Measurements from ENCODE around the gene FXYD5. TPM values are rescaled to one million over a fixed set of nuclear protein-coding genes. Genes with fewer than 3 reads are reported as not detected.

FXYD5 gene
- total and polyA plus RNA-seq, 2 donors (not counting 1 experiment from before 2014, with no cell fraction given), result 310 to 390 TPM

DNA sequence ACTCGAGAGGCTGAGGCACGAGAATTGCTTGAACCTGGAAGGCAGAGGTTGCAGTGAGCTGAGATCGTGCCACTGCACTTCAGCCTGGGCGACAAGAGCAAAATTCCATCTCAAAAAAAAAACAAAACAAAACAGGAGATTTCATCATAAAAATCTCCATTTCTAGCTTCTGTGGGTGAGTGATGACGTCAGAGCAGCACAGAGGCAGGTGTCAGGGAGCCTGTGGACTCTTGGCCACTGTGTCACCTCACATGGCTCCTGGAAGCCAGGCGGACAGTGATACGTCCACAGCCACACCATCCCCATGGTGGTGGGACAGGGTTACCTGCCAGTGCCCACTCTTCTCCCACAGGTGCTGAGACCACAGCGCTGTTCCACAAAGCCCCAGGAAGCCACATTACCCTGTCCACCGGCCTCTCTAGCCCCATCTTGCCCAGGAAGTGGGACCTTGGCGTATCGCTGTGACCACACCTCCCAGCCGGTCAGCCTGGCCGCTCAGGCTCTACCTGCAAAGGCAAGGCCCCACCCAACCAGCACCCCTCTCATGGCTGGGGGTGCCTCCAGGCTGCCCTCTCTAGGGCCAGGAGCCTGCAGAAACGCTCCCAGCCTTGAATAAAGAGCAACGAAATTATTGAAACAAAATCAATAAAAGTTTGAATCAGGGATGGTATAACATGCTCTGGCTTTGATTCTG, 41.4 kb upstream of the FXYD5 start:
- H3K4me3 ChIP-seq (ENCODE audit: control extremely low read depth in 1 of 5, extremely low read depth in 1 of 5, insufficient read depth in 1 of 5, low read depth in 2 of 5, low read length in 4 of 5), result no peak overlapping the region
- POLR2A ChIA-PET, result interaction anchor here (0.7 kb wide), 1 partner anchor 1744 kb away, joined by 3 read pairs; no protein-coding TSS in a partner anchor
- H3K4me3 Mint-ChIP-seq, result no peak overlapping the region
- H3K9me3 Mint-ChIP-seq (ENCODE audit: insufficient read depth), result no peaks in the 10 kb centered on the region
- H3K79me2 ChIP-seq (ENCODE audit: control insufficient read depth, insufficient read depth, low read length), result no peaks in the 10 kb centered on the region
- 85% methylated on average over 13 of the region's 15 CpGs for WGBS (ENCODE audit: insufficient coverage)
- no peak overlapping the region for H3K27ac ChIP-seq (ENCODE audit: low read length in 2 of 2)
- H2AFZ ChIP-seq (ENCODE audit: insufficient read depth, low read depth, low read length, poor library complexity, severe bottlenecking), result no peak overlapping the region
- H4K20me1 ChIP-seq (ENCODE audit: control insufficient read depth, insufficient read depth, low read length, poor library complexity, severe bottlenecking), result no peaks in the 10 kb centered on the region
- ATAC-seq (ENCODE audit: low read depth) (no peak), DNase-seq (no peak)
- H3K27me3 Mint-ChIP-seq, result peaks cover 11% of the 10 kb centered on the region
- H3K36me3 ChIP-seq (replicated peaks in 1 of 2; ENCODE audit: control extremely low read depth in 1 of 2, control insufficient read depth in 1 of 2, extremely low read depth in 1 of 2, insufficient read depth in 2 of 2, low read length in 1 of 2), result no peaks in the 10 kb centered on the region
- CTCF ChIA-PET, result interaction anchor here (0.7 to 1.7 kb wide), 2 partner anchors 46 to 545 kb away, joined by 4 to 5 read pairs; no protein-coding TSS in a partner anchor
- peaks cover 0 to 4% (median 0%) of the 10 kb centered on the region in 3 donors for H3K9me3 ChIP-seq (ENCODE audit: control extremely low read depth in 1 of 3, control insufficient read depth in 2 of 3, insufficient read depth in 1 of 3, low read length in 2 of 3)
- H3K4me1 ChIP-seq (ENCODE audit: control insufficient read depth in 2 of 2, insufficient read depth in 2 of 2, low read length in 2 of 2), result peaks cover 7 to 9% of the 10 kb centered on the region in 2 donors
- H3K27me3 ChIP-seq (replicated peaks in 1 of 4; ENCODE audit: control extremely low read depth in 1 of 4, control insufficient read depth in 3 of 4, insufficient read depth in 4 of 4, low read length in 3 of 4), result peaks cover 0 to 27% (median 2%) of the 10 kb centered on the region in 4 experiments
- TF ChIP-seq, protein P1, sequence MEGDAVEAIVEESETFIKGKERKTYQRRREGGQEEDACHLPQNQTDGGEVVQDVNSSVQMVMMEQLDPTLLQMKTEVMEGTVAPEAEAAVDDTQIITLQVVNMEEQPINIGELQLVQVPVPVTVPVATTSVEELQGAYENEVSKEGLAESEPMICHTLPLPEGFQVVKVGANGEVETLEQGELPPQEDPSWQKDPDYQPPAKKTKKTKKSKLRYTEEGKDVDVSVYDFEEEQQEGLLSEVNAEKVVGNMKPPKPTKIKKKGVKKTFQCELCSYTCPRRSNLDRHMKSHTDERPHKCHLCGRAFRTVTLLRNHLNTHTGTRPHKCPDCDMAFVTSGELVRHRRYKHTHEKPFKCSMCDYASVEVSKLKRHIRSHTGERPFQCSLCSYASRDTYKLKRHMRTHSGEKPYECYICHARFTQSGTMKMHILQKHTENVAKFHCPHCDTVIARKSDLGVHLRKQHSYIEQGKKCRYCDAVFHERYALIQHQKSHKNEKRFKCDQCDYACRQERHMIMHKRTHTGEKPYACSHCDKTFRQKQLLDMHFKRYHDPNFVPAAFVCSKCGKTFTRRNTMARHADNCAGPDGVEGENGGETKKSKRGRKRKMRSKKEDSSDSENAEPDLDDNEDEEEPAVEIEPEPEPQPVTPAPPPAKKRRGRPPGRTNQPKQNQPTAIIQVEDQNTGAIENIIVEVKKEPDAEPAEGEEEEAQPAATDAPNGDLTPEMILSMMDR (IDR thresholded peaks at IDR 0.05), result no peak
- no peak for TF ChIP-seq EZH2 (IDR thresholded peaks at IDR 0.05; ENCODE audit: borderline replicate concordance, insufficient read depth, low read depth, low read length, poor library complexity, severe bottlenecking)
- no peak overlapping the region for H3K27ac Mint-ChIP-seq
- peaks cover 8% of the 10 kb centered on the region for H3K4me1 Mint-ChIP-seq
- intact Hi-C loops (cut with micrococcal nuclease), result no loop called here
- H3K9ac ChIP-seq (ENCODE audit: low read length), result no peak overlapping the region
- H3K4me2 ChIP-seq (replicated peaks; ENCODE audit: low read depth, low read length, poor library complexity, severe bottlenecking), result no peak overlapping the region

Measured in B cell (primary cell).